ENCODE data around the gene UBE2D2.
"Not testable (repeated sequence)": the region's sequence is repeated elsewhere in the genome, so short reads cannot be mapped to it uniquely, and the experiment has no call there.

The UBE2D2 gene

DNA sequence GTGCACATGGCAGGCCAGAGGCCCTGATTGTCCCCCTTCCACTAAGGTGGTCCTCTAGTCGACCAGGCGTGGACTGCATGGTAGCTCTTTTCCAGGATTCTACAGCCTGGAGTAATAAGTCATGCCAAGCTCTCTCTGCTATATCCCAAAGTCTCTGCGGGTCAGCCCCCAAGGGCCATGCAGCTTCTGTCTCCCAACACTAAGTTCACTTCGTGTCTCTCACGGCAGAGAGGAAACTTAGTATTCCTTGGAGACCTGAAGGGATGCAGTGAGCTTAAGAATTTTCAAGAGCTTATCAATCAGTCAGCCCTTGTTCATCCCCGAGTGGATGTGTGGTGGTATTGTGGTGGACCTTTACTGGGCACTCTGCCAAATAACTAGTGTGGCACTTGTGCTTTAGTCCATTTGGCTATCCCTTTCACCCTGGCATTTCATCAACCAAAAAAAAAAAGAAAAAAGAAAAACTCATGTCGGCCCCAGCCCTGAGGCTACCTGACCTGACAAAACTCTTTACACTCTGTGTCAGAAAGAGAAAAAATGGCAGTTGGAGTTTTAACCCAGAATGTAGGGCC lies 33.2 kb upstream of the UBE2D2 start:
- not testable (repeated sequence) for H3K4me1 Mint-ChIP-seq (ENCODE audit: low read depth); H3K36me3 Mint-ChIP-seq (ENCODE audit: low read depth); H3K27me3 Mint-ChIP-seq (ENCODE audit: low read depth); H3K9me3 Mint-ChIP-seq; H3K27ac Mint-ChIP-seq; H3K4me3 Mint-ChIP-seq

DNA sequence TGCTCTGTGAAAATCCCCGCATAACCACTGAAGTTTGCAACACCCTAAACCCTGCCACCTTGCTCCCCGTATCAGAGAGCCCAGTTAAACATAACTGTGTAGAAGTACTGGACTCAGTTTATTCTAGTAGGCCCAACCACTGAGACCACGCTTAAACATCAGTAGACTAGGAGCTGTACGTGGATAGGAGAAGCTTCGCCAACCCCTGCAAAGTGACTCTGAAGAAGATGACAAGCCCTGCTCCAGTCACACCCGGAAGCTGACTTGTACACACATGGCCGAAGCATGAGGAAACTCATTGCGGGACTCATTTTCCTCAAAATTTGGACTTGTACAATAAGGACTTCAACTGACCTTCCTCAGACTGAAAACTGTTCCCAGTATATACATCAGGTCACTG lies 32.4 kb upstream of the UBE2D2 start:
- not testable (repeated sequence) for H3K36me3 Mint-ChIP-seq (ENCODE audit: low read depth); H3K27me3 Mint-ChIP-seq (ENCODE audit: low read depth)

DNA sequence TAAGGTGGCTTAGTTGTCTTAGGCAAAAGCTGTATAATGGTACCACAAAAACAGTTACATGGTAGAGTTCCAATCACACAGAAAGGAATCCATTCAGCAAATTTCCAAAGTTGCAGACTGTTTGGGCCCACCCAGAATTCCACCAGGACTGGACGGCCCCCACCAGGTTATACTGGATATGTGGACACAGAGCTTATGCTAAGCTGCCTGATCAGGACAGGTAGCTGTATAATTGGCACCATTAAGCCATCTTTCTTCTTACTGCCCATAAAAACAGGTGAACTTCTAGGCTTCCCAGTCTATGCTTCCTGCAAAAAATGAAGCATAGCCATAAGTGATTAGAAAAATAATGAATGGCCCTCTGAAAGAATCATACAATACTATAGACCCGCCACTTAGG lies 31.1 kb upstream of the UBE2D2 start:
- not testable (repeated sequence) for H3K36me3 Mint-ChIP-seq (ENCODE audit: low read depth); H3K27ac Mint-ChIP-seq; H3K27me3 Mint-ChIP-seq (ENCODE audit: low read depth); H3K4me3 Mint-ChIP-seq; H3K9me3 Mint-ChIP-seq; H3K4me1 Mint-ChIP-seq (ENCODE audit: low read depth)

More for the DNA sequence above, 32.4 kb upstream of the UBE2D2 start:
- H3K4me1 Mint-ChIP-seq (ENCODE audit: low read depth); H3K4me3 Mint-ChIP-seq; H3K9me3 Mint-ChIP-seq; H3K27ac Mint-ChIP-seq: not testable (repeated sequence)

DNA sequence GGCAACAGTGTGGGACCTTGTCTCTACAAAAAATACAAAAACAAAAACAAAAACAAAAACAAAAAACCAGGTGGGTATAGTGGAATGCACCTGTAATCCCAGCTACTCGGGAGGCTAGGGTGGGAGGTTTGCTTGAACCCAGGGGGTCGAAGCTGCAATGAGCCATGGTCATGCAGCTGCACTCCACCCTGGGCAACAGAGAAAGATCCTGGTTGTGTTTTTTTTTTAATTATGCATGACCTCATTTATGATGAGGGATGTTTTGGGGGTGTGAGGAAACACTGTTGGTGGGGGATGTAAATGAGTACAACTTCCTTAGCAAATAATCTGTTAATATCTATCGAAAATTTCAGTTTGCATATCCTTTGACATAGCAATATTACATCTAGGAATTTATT lies 29.4 kb upstream of the UBE2D2 start:
- Mint-ChIP-seq H3K9me3 (no peaks in the 10 kb centered on the region), H3K4me1 (ENCODE audit: low read depth) (no peaks in the 10 kb centered on the region), H3K27me3 (ENCODE audit: low read depth) (peaks cover 8% of the 10 kb centered on the region), H3K36me3 (ENCODE audit: low read depth) (no peaks in the 10 kb centered on the region), H3K27ac (no peak overlapping the region), H3K4me3 (no peak overlapping the region)

DNA sequence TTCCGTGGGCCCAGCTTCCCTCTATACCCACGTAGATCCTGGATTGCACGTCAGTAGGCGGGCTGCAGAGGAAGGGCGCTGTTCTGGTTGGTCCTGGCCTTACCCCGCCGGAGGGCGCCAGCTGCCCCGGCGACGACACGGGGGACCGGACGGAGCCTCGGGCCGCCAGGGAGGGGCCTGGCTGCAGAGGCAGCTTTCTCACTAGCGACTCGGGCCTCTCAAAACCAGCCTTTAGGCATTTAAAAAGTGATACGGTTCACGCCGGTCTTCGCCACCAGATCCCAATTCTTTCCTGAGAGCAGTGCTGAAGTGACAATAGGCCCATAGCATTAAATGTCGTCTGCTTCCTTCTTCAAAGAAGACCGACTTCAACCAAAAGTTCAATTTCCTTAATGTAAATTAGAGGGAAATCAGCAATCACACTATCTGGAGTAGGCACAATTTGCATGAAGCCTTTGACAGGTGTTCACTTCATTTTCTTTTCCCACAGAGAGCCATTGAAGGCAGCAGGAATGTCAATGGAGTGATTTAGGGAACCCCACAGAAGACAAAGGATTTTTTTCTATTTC lies 17.6 kb upstream of the UBE2D2 start:
- H3K36me3 Mint-ChIP-seq (ENCODE audit: low read depth): no peaks in the 10 kb centered on the region
- H3K9me3 Mint-ChIP-seq: no peaks in the 10 kb centered on the region
- peaks cover 8% of the 10 kb centered on the region for H3K4me1 Mint-ChIP-seq (ENCODE audit: low read depth)
- no peak overlapping the region for H3K27ac Mint-ChIP-seq
- H3K4me3 Mint-ChIP-seq: peak overlapping the region; percentile 28
- peaks cover 5% of the 10 kb centered on the region for H3K27me3 Mint-ChIP-seq (ENCODE audit: low read depth)

DNA sequence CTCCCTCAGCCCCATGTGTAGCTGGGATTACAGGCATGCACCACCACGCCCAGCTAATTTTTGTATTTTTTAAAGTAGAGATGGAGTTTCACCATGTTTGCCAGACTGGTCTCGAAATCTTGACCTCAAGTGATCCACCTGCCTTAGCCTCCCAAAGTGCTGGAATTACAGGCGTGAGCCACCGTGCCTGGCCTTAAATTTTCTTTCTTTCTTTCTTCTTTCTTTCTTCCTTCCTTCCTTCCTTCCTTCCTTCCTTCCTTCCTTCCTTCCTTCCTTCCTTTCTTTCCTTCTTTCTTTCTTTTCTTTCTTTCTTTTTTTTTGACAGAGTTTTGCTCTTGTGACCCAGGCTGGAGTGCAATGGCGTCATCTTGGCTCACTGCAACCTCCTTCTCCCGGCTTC lies 14.5 kb upstream of the UBE2D2 start:
- not testable (repeated sequence) for H3K27ac Mint-ChIP-seq; H3K27me3 Mint-ChIP-seq (ENCODE audit: low read depth); H3K9me3 Mint-ChIP-seq; H3K36me3 Mint-ChIP-seq (ENCODE audit: low read depth); H3K4me1 Mint-ChIP-seq (ENCODE audit: low read depth); H3K4me3 Mint-ChIP-seq

DNA sequence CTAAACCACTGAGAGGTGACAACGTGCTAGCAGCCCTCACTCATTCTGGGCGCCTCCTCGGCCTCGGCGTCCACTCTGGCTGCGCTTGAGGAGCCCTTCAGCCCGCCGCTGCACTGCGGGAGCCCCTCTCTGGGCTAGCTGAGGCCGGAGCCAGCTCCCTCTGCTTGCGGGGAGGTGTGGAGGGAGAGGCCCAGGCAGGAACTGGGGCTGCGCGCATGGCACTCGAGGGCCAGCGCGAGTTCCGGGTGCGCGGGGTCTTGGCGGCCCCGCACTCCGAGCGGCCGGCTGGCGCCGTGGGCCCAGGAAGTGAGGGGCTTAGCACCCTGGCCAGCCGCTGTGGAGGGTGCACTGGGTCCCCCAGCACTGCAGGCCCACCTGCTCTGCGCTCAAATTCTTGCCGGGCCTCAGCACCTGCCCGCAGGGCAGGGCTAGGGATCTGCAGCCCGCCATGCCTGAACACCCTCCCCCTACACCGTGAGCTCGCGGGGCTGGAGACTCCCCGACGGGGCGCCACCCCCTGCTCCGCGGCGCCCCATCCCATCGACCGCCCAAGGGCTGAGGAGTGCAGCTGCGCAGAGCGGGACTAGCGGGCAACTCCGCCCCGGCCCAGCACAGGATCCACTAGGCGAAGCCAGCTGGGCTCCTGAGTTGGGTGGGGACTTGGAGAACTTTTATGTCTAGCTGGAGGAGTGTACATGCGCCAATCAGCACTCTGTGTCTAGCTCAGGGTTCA lies 11.8 kb upstream of the UBE2D2 start:
- Mint-ChIP-seq H3K36me3 (ENCODE audit: low read depth) (no peaks in the 10 kb centered on the region), H3K4me1 (ENCODE audit: low read depth) (peaks cover 9% of the 10 kb centered on the region), H3K9me3 (no peaks in the 10 kb centered on the region)

DNA sequence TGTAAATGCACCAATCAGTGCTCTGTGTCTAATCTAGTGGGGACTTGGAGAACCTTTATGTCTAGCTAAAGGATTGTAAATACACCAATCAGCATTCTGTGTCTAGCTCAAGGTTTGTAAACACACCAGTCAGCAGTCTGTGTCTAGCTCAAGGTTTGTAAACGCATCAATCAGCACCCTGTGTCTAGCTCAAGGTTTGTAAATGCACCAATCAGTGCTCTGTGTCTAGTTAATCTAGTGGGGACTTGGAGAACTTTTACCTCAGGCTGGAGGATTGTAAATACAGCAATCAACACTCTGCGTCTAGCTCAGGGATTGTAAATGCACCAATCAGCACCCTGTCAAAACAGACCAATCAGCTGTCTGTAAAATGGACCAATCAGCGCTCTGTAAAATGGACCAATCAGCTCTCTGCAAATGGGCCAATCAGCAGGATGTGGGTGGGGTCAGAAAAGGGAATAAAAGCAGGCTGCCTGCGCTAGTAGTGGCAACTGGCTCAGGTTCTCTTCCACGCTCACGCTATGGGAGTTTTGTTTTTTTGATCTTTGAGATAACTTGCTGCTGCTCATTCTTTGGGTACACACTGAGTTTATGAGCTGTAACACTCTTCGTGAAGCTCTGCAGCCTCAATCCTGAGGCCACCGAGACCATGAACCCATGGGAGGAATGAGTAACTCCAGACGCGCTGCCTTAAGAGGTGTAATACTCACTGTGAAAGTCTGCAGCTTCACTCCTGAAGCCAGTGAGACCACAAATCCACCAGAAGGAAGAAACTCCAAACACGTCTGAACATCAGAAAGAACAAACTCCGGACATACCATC lies 10.9 kb upstream of the UBE2D2 start:
- not testable (repeated sequence) for H3K4me3 Mint-ChIP-seq; H3K27me3 Mint-ChIP-seq (ENCODE audit: low read depth); H3K4me1 Mint-ChIP-seq (ENCODE audit: low read depth); H3K9me3 Mint-ChIP-seq; H3K36me3 Mint-ChIP-seq (ENCODE audit: low read depth); H3K27ac Mint-ChIP-seq

More for the DNA sequence above, 11.8 kb upstream of the UBE2D2 start:
- peaks cover 5% of the 10 kb centered on the region for H3K27me3 Mint-ChIP-seq (ENCODE audit: low read depth)
- H3K27ac Mint-ChIP-seq: no peak overlapping the region
- H3K4me3 Mint-ChIP-seq: no peak overlapping the region

DNA sequence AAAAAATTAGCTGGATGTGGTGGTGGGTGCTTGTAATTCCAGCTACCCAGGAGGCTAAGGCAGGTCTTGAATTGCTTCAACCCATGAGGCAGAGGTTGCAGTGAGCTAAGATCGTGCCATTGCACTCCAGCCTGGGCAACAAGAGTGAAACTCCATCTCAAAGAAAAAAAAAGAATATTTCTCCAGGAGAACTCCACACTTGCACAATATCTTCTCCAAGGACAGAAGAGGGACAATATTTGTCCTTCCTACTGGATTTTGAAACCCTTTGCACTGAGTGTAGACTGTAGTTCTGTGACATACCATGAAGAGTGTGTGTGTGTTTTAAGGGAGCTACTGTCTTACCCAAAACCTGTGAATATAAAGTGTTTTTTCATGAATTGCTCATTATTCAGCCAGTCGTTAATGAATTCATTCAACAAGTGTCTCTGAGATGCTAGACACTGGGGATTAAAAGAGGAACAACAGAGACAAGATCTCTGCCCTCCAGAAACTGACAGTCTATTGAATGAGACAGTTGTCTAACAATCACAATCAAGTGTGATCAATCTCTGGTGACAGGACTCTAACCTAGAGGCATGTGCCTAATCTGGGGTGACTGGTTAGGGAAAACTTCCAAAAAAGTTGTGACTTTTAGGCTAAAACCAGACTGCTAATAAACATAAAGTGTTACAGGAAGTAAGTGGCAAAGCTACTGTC lies 9.8 kb upstream of the UBE2D2 start:
- peaks cover 5% of the 10 kb centered on the region for H3K27me3 Mint-ChIP-seq (ENCODE audit: low read depth)
- H3K36me3 Mint-ChIP-seq (ENCODE audit: low read depth): no peaks in the 10 kb centered on the region
- peaks cover 9% of the 10 kb centered on the region for H3K4me1 Mint-ChIP-seq (ENCODE audit: low read depth)
- H3K27ac Mint-ChIP-seq: no peak overlapping the region
- no peaks in the 10 kb centered on the region for H3K9me3 Mint-ChIP-seq
- H3K4me3 Mint-ChIP-seq: no peak overlapping the region

DNA sequence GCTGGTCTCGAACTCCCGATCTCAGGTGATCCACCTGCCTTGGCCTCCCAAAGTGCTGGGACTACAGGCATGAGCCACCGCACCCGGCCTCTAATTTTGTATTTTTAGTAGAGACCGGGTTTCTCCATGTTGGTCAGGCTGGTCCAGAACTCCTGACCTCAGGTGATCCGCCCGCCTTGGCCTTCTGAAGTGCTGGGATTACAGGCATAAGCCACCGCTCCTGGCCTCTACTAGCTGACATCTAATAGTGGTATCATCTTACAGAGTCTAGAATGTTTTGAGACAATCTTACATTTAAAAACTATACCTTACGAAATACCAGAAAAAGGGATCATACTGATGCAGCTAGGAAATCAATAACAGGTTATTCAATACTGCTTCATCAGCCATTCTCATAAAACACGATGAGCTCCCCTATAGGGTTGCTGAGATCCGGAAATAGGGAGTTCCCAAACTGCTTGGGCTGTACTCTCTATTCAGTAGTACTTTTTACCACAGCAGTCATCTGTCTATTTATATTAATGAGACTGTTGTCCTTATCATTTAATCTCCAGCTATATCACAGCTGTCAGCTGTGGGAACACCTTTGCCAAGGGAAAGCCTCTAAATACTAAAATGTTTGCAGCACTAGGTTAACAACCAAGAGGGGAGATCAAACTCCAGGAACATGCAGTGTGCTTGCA lies 8.1 kb upstream of the UBE2D2 start:
- Mint-ChIP-seq H3K27me3 (ENCODE audit: low read depth) (no peaks in the 10 kb centered on the region), H3K9me3 (no peaks in the 10 kb centered on the region), H3K36me3 (ENCODE audit: low read depth) (no peaks in the 10 kb centered on the region), H3K27ac (no peak overlapping the region), H3K4me3 (no peak overlapping the region), H3K4me1 (ENCODE audit: low read depth) (peaks cover 9% of the 10 kb centered on the region)

DNA sequence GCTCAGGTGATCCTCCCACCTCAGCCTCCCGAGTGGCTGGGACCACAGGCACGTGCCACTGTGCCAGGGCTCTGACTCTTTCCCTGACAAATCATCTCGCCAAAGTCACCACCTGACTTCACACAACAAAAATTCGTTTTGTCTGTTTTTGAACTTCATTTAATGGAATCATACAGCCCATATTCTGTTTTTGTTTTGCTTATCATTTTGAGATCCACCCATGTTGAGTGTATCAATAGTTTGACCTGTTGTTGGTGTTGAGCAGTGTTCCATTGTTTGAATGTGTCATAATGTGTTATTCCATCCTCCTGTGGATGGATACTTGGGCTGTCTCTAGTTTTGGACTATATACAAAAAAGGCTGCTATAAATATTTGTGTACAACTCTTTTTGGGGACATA lies 6.9 kb upstream of the UBE2D2 start:
- peaks cover 4% of the 10 kb centered on the region for H3K4me1 Mint-ChIP-seq (ENCODE audit: low read depth)
- no peaks in the 10 kb centered on the region for H3K36me3 Mint-ChIP-seq (ENCODE audit: low read depth)
- no peaks in the 10 kb centered on the region for H3K9me3 Mint-ChIP-seq

DNA sequence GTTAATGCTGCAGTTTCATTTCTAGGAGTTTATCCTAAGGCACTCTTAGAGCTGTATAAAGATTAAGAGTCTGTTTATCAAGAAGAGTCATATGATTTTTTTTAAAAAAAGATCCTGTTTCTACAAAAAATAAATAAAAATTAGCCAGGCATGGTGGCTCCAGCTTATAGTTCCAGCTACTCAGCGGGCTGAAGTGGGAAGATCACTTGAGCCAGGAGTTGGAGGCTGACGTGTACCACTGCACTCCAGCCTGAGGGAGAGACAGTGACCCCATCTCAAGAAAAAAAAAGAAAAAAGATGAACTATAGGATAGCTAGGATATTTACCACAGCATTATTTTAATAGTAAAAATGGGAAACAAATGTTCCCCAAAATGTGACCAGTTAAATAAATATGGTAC lies 3.3 kb upstream of the UBE2D2 start:
- Mint-ChIP-seq H3K27me3 (ENCODE audit: low read depth) (no peaks in the 10 kb centered on the region), H3K4me3 (no peak overlapping the region), H3K36me3 (ENCODE audit: low read depth) (peaks cover 5% of the 10 kb centered on the region), H3K4me1 (ENCODE audit: low read depth) (peaks cover 14% of the 10 kb centered on the region), H3K9me3 (no peaks in the 10 kb centered on the region), H3K27ac (no peak overlapping the region)

More for the DNA sequence above, 6.9 kb upstream of the UBE2D2 start:
- H3K27me3 Mint-ChIP-seq (ENCODE audit: low read depth): no peaks in the 10 kb centered on the region
- peak overlapping the region; percentile 24 for H3K27ac Mint-ChIP-seq
- no peak overlapping the region for H3K4me3 Mint-ChIP-seq

DNA sequence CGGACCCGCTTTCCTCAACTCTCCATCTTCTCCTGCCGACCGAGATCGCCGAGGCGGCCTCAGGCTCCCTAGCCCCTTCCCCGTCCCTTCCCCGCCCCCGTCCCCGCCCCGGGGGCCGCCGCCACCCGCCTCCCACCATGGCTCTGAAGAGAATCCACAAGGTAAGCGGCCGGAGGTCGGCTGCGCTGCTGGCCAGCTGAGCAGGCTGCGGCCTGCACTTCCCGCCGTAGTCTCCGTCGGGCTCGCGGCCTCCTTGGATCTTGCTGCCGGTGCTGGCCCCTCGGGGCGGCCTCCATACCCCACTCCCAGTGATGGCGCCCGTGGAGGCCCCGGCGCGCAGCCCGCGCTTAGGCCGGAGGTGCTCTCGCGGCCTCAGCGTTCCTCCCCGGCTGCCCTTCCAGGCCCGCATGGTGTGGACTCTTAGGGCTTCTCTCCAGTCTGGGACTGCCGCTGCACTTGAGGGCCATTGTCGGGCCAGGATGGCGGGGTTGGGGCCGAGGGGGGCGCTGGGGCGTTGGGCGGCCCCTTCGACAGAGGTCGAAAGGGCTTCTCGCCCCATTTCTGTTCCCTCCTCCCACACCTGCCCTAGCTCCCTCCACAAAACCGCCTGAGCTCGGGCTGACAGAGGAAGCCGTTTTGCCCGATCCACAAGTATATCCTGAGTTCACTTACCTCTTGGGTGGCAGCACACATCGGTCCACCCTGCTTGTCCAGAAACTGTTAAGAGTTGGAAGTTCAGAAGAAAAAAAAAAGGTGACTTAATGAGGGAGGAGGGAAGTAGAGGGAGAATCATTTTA lies 714 bp downstream of the UBE2D2 start:
- peak overlapping the region; percentile 92 for H3K27ac Mint-ChIP-seq
- H3K36me3 Mint-ChIP-seq (ENCODE audit: low read depth): peaks cover 16% of the 10 kb centered on the region
- no peaks in the 10 kb centered on the region for H3K9me3 Mint-ChIP-seq
- H3K4me1 Mint-ChIP-seq (ENCODE audit: low read depth): peaks cover 37% of the 10 kb centered on the region
- peak overlapping the region; percentile 98 for H3K4me3 Mint-ChIP-seq
- H3K27me3 Mint-ChIP-seq (ENCODE audit: low read depth): no peaks in the 10 kb centered on the region
